Measurements from ENCODE around the gene NRM. TPM values are rescaled to one million over a fixed set of nuclear protein-coding genes. Genes with fewer than 3 reads are reported as not detected.
A peak's percentile ranks its signal among the peaks of the same experiment; 100 is the strongest.

NRM gene
- total and polyA plus RNA-seq, 2 of the 13 experiments (the other 11 are each of a cell fraction or from before 2014, with no cell fraction given): 12.5 to 16.0 TPM

- no peak for TF ChIP-seq STAT5B (CRISPR knock-in tag; IDR thresholded peaks at IDR 0.05)
- 0 out of 2 replicates have a peak, but pooled peaks have one; percentile 56 for TF ChIP-seq ZNF138 (CRISPR knock-in tag; IDR thresholded peaks at IDR 0.05; ENCODE audit: low read depth)
- no peak for TF ChIP-seq ZNF180 (CRISPR knock-in tag; IDR thresholded peaks at IDR 0.05; ENCODE audit: borderline replicate concordance, low read depth)
- no peak for TF ChIP-seq ZNF12 (CRISPR knock-in tag; IDR thresholded peaks at IDR 0.05)
- TF ChIP-seq HNF1A (IDR thresholded peaks at IDR 0.05; ENCODE audit: low read depth): no peak
- TF ChIP-seq HNF1A (CRISPR knock-in tag; IDR thresholded peaks at IDR 0.05; ENCODE audit: borderline replicate concordance): 0 out of 2 replicates have a peak, but pooled peaks have one; percentile 4
- TF ChIP-seq ZNF20 (CRISPR knock-in tag; IDR thresholded peaks at IDR 0.05): no peak
- TF ChIP-seq ZSCAN25 (CRISPR knock-in tag; IDR thresholded peaks at IDR 0.05): no peak
- no peak; the same call in 1 of the 2 replicates for TF ChIP-seq MEIS1 (CRISPR knock-in tag; IDR thresholded peaks at IDR 0.05; ENCODE audit: borderline replicate concordance)
- TF ChIP-seq ZNF510 (CRISPR knock-in tag; IDR thresholded peaks at IDR 0.05; ENCODE audit: low read depth): no peak; the same call in 1 of the 2 replicates
- no peak for TF ChIP-seq SNRNP70 (IDR thresholded peaks at IDR 0.05; ENCODE audit: low read depth, low read length)
- TF ChIP-seq MTF2 (CRISPR knock-in tag; IDR thresholded peaks at IDR 0.05; ENCODE audit: borderline replicate concordance): no peak
- TF ChIP-seq SRY (CRISPR knock-in tag; IDR thresholded peaks at IDR 0.05): peak; percentile 41; the same call in 1 of the 2 replicates
- TF ChIP-seq ZNF883 (CRISPR knock-in tag; IDR thresholded peaks at IDR 0.05; ENCODE audit: not compliant biosample characterization): peak; percentile 43
- peak; percentile 86 for TF ChIP-seq KDM5A (IDR thresholded peaks at IDR 0.05; ENCODE audit: borderline replicate concordance, low read length)
- 0 out of 2 replicates have a peak, but pooled peaks have one; percentile 42 for TF ChIP-seq ZNF280B (CRISPR knock-in tag; IDR thresholded peaks at IDR 0.05; ENCODE audit: borderline replicate concordance)
- peak; percentile 56 for TF ChIP-seq PHF21A (CRISPR knock-in tag; IDR thresholded peaks at IDR 0.05)
- TF ChIP-seq GRHL1 (CRISPR knock-in tag; conservative IDR thresholded peaks at IDR 0.05): no peak
- no peak for TF ChIP-seq ZNF24 (IDR thresholded peaks at IDR 0.05)
- peak; percentile 78 for TF ChIP-seq ATF1 (CRISPR knock-in tag; IDR thresholded peaks at IDR 0.05)
- no peak for TF ChIP-seq ARNT (IDR thresholded peaks at IDR 0.05)
- 0 out of 2 replicates have a peak, but pooled peaks have one; percentile 27 for TF ChIP-seq ZNF354B (CRISPR knock-in tag; IDR thresholded peaks at IDR 0.05)
Measured at GRCh38 chr6:30719791-30720737, 29.3 kb upstream of the NRM start, which contains the start of gene TUBB (continued).

All from HepG2 (cell line).